Measurements from ENCODE around the gene TBC1D3E.
"Not testable (repeated sequence)": the region's sequence is repeated elsewhere in the genome, so short reads cannot be mapped to it uniquely, and the experiment has no call there.

TBC1D3E gene

DNA sequence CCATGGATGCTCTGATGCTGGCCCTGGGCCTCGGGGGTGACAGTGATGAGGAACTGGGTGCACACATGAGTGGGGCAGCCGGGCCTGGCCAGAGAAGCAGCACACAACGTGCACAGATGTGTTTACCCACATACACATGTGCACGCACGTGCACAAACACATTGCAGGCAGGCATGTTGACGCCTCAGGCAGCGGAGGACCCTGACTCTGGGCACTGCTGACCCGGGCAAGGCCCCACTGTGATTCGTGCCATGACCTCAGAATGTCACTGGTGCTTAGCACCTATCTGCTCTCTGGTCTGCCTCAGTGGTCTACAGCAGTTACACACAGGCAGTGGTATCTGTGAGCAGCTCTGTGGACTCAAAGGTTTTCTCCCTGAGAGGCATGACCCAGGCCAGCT, at the start of gene TBC1D3E:
Gene TBC1D3E, plus strand, starts transcription at position 301 of the 400 bp plus-strand sequence. CDS start 1,545 bp downstream, outside the sequence.
- not testable (repeated sequence) for DNase-seq (ENCODE audit: low spot score)

DNA sequence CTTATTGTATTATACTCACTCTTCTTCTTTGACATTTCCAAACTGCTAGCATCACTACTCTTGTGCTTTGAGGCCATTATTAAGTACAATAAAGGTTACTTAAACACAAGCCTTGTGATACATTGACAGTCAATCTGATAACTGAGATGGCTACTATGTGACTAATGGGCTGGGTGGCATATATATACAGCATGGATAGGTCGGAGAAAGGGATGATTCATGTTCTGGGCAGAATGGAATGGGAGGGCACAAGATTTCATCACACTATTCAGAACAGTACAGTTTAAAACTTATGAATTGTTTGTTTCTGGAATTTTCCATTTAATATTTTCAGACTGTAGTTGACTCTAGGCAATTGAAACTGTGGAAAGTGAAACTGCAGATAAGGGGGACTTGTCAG, 40.4 kb upstream of the TBC1D3E start:
- not testable (repeated sequence) for DNase-seq (ENCODE audit: low spot score)

DNA sequence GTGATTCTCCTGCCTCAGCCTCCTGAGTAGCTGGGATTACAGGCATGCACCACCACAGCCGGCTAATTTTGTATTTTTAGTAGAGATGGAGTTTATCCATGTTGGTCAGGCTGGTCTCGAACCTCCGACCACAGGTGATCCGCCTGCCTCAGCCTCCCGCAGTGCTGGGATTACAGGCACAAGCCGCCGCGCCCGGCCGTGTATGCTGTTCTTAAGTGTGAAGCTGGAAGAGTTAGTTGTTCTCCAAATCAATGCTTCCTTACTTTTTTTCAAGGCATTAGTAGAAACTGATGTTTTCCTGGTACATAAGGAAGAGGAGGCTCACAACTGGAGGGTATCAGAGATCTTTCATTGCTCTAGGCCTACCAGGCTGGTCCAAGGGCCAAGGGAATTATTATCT, 39.6 kb upstream of the TBC1D3E start:
- not testable (repeated sequence) for DNase-seq (ENCODE audit: low spot score)

DNA sequence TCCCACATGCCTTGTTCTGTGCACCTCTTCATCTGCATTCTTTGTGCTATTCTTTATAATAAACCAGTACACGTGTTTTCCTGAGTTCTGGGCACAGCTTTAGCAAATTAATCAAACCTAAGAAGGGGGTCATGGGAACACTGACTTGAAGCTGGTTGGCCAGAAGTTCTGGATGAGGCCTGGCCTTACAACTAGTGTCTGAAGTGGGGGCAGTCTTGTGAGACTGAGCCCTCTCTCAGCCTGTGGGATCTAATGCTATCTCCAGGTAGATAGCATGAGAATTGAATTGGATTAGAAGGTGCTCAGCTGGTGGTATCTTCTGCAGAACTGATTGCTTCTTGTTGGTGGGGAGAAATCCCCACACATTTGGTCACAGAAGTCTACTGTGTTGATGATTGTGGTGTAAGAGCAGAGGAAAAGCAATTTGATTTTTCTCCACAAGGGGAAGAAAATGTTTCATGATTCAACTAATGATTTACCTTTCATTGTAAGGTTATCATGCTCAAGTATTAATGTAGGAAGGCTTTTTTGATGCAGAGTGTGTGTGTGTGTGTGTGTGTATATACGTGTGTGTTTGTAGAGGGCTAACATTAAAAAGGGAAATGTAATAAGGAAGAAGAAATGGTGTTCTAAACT, 33.6 kb upstream of the TBC1D3E start:
- DNase-seq (ENCODE audit: low spot score): not testable (repeated sequence)

DNA sequence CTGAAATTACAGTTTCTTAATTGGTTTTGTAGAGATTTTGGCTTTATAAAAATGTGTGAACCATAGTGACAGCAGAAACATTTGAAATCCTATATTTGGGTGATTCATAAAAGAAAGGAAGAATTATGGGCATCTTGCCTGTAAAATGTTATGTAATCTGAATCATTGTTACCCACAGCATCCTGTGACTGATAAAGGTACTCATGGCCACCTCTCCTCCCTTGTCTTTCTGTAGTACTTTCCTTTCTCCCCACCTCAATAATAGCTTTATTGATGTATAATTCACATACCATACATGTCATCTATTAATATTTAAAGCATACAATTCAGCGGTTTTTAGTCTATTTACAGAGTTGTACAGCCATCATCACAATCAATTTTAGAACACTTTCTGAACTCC, 28.5 kb upstream of the TBC1D3E start:
- not testable (repeated sequence) for DNase-seq (ENCODE audit: low spot score)

DNA sequence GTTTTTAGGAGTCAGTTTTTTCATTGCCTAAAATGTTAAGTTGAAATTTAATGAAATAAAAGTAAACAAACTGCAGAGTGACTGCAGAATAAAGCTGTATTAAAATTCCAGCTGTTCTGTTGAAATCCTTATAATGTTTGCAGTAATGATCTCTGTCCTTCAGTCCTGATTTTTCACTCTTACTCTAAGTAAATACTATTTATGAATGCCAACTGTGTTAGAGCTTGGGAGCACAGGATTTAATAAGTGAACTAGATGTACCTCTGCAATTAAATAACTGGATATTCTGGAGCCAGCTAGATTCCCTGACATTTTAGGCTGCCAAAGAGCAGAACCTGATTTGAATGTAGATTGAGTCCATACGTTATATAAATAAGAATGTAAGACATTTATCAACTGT, 7.9 kb upstream of the TBC1D3E start:
- not testable (repeated sequence) for DNase-seq (ENCODE audit: low spot score)

DNA sequence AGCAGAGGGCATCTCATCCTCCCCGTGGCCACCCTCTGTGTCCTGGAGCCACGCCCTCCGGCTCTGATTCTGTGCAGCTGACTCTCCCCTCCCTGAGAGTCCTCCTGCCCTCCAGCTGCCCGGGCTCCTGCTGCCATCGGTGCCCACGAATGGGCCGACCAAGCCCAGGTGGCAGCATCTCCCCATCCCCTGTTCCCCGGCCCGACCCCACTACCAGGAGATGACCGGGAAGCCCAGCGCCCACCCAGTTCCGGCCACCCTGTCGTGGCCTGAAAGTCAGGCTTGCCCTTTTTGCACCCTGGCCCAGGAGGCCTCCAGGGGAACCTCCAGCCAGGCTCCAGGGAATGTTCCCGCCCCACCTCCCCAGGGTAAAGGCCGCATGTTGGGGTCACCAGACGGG, 7.1 kb downstream of the TBC1D3E start:
- not testable (repeated sequence) for DNase-seq (ENCODE audit: low spot score)
